IMR-90 (cell line): ENCODE measurements around the gene LFNG. TPM values are rescaled to one million over a fixed set of nuclear protein-coding genes. Genes with fewer than 3 reads are reported as not detected.

Experiments
- ATAC-seq: fragments of 200-7000 bp; cut with Tn5 transposase; 2 replicates; pipeline ENCODE4 v1.9.1; 2020; ENCODE audit warnings: low read depth, mild to moderate bottlenecking, moderate library complexity
- BruUV-seq: library from RNA; stranded (reverse); fragments of 400-500 nt; replicated peaks from 2 replicates; lab custom pipeline; 2021; lab: Mats Ljungman, UMichigan
- CTCF ChIA-PET: fragments of 300-600 bp; formaldehyde crosslinking; extraction: SDS; loops from one replicate; lab custom pipeline; 2021; ENCODE audit warnings: antibody characterized with exemption; lab: Yijun Ruan, JAX
- POLR2A ChIA-PET: fragments of 300-600 bp; sonication (Branson Sonifier 250); formaldehyde crosslinking; loops from one replicate; lab custom pipeline; 2022; ENCODE audit warnings: antibody characterized with exemption; ENCODE audit not compliant: unreplicated experiment; lab: Charles Lee
- DNase-seq: peaks from one replicate; pipeline ENCODE4 v3.0.0; 2013
- H2AFZ ChIP-seq: replicated peaks from 2 replicates; pipeline ENCODE3; 2013; ENCODE audit warnings: low read length, mild to moderate bottlenecking; ENCODE audit not compliant: poor library complexity
- H2AK5ac ChIP-seq: 2 replicates; pipeline ENCODE4 v1.6.1; 2013; ENCODE audit warnings: low read depth, low read length, inconsistent platforms
- H2AK9ac ChIP-seq: replicated peaks from 2 replicates; pipeline ENCODE3; 2013; ENCODE audit warnings: mild to moderate bottlenecking, low read depth, low read length, moderate library complexity; ENCODE audit not compliant: poor library complexity
- H2BK120ac ChIP-seq: 2 replicates; pipeline ENCODE4 v1.6.1; 2013; ENCODE audit warnings: low read depth, low read length, inconsistent platforms
- H2BK15ac ChIP-seq: 3 replicates; pipeline ENCODE4 v1.6.1; 2013; ENCODE audit warnings: low read depth, low read length, inconsistent platforms
- H2BK20ac ChIP-seq: 2 replicates; pipeline ENCODE4 v1.6.1; 2013; ENCODE audit warnings: low read depth, mild to moderate bottlenecking, inconsistent platforms, low read length, moderate library complexity
- H2BK5ac ChIP-seq: 2 replicates; pipeline ENCODE4 v1.6.1; 2013; ENCODE audit warnings: mild to moderate bottlenecking, low read depth, low read length, inconsistent platforms; ENCODE audit not compliant: poor library complexity, severe bottlenecking
- H3K14ac ChIP-seq: replicated peaks from 2 replicates; pipeline ENCODE4 v1.6.1; 2013; ENCODE audit warnings: low read depth, low read length, inconsistent platforms
- H3K18ac ChIP-seq: 2 replicates; pipeline ENCODE4 v1.6.1; 2013; ENCODE audit warnings: low read depth, low read length, control low read depth
- H3K23ac ChIP-seq: 2 replicates; pipeline ENCODE4 v1.6.1; 2013; ENCODE audit warnings: low read depth, low read length, inconsistent platforms
- H3K27ac ChIP-seq: 2 replicates; pipeline ENCODE4 v1.5.1; 2013; ENCODE audit warnings: mild to moderate bottlenecking, control low read depth, low read length; ENCODE audit not compliant: insufficient read depth
- H3K27me3 ChIP-seq: 2 replicates; pipeline ENCODE4 v1.6.1; 2013; ENCODE audit warnings: low read length; ENCODE audit not compliant: control insufficient read depth, insufficient read depth
- H3K36me3 ChIP-seq: 2 replicates; pipeline ENCODE4 v1.6.1; 2013; ENCODE audit warnings: low read length, mixed read lengths; ENCODE audit not compliant: control insufficient read depth, insufficient read depth
- H3K4ac ChIP-seq: 2 replicates; pipeline ENCODE4 v1.6.1; 2013; ENCODE audit warnings: low read depth, low read length, inconsistent platforms
- H3K4me1 ChIP-seq: 2 replicates; pipeline ENCODE4 v1.6.1; 2013; ENCODE audit warnings: low read length, mixed read lengths; ENCODE audit not compliant: control insufficient read depth, insufficient read depth
- H3K4me2 ChIP-seq: 2 replicates; pipeline ENCODE4 v1.6.1; 2013; ENCODE audit warnings: low read depth, mild to moderate bottlenecking, control low read depth, low read length, moderate library complexity
- H3K4me3 ChIP-seq: 2 replicates; pipeline ENCODE4 v1.5.1; 2013; ENCODE audit warnings: low read depth, mild to moderate bottlenecking, control low read depth, low read length, moderate library complexity; ENCODE audit not compliant: insufficient read depth
- H3K56ac ChIP-seq: 2 replicates; pipeline ENCODE4 v1.6.1; 2013; ENCODE audit warnings: low read length, inconsistent platforms; ENCODE audit not compliant: insufficient read depth; ENCODE audit errors: extremely low read depth
- H3K79me1 ChIP-seq, 2 experiments: 2 replicates each; pipeline ENCODE4 v1.6.1; 2013; ENCODE audit warnings: low read length in 2 of 2, inconsistent platforms in 1 of 2, low read depth in 1 of 2
- H3K9ac ChIP-seq: 2 replicates; pipeline ENCODE4 v1.6.1; 2013; ENCODE audit warnings: low read depth, low read length, control low read depth
- H3K9me1 ChIP-seq: 2 replicates; pipeline ENCODE4 v1.6.1; 2013; ENCODE audit warnings: low read length, inconsistent platforms; ENCODE audit not compliant: insufficient read depth
- H3K9me3 ChIP-seq: 2 replicates; pipeline ENCODE4 v1.6.1; 2013; ENCODE audit warnings: low read length; ENCODE audit not compliant: control insufficient read depth, insufficient read depth
- H4K20me1 ChIP-seq: 2 replicates; pipeline ENCODE4 v1.6.1; 2013; ENCODE audit warnings: low read length, inconsistent platforms; ENCODE audit not compliant: insufficient read depth
- H4K5ac ChIP-seq: 2 replicates; pipeline ENCODE4 v1.6.1; 2013; ENCODE audit warnings: mild to moderate bottlenecking, low read depth, low read length, control low read depth
- H4K8ac ChIP-seq, 2 experiments: 2 replicates each; pipeline ENCODE4 v1.6.1; 2013; ENCODE audit warnings: low read depth in 2 of 2, low read length in 2 of 2, control low read depth in 1 of 2, inconsistent platforms in 1 of 2
- H4K91ac ChIP-seq: 2 replicates; pipeline ENCODE4 v1.6.1; 2013; ENCODE audit warnings: low read depth, low read length, inconsistent platforms; ENCODE audit not compliant: insufficient read depth
- BHLHE40 ChIP-seq: fragments of 150-350 bp; IDR thresholded peaks from 2 replicates; pipeline ENCODE4 v1.6.1; 2016; ENCODE audit warnings: mild to moderate bottlenecking, low read depth, low read length
- CEBPB ChIP-seq: IDR thresholded peaks from 2 replicates; pipeline ENCODE4 v1.6.1; 2012; ENCODE audit warnings: low read depth, low read length, improper control_type of control experiment
- CHD1 ChIP-seq: IDR thresholded peaks from 2 replicates; pipeline ENCODE4 v1.6.1; 2012; ENCODE audit warnings: low read depth, low read length, improper control_type of control experiment
- FOS ChIP-seq: fragments of 150-350 bp; IDR thresholded peaks from 2 replicates; pipeline ENCODE4 v1.6.1; 2016; ENCODE audit warnings: low read depth, low read length
- MAFK ChIP-seq: IDR thresholded peaks from 2 replicates; pipeline ENCODE4 v1.6.1; 2012; ENCODE audit warnings: low read depth, low read length, improper control_type of control experiment
- MAZ ChIP-seq: IDR thresholded peaks from 2 replicates; pipeline ENCODE4 v1.6.1; 2012; ENCODE audit warnings: low read depth, mild to moderate bottlenecking, low read length, improper control_type of control experiment, moderate library complexity, borderline replicate concordance
- MXI1 ChIP-seq: IDR thresholded peaks from 2 replicates; pipeline ENCODE4 v1.6.1; 2012; ENCODE audit warnings: low read depth, mild to moderate bottlenecking, low read length, moderate library complexity, borderline replicate concordance
- NFE2L2 ChIP-seq: fragments of 150-350 bp; IDR thresholded peaks from 2 replicates; pipeline ENCODE4 v1.6.1; 2016; ENCODE audit warnings: low read depth, mild to moderate bottlenecking, low read length
- POLR2A ChIP-seq: IDR thresholded peaks from 2 replicates; pipeline ENCODE4 v1.6.1; 2012; ENCODE audit warnings: mild to moderate bottlenecking, low read depth, low read length
- RAD21 ChIP-seq: IDR thresholded peaks from 2 replicates; pipeline ENCODE4 v1.6.1; 2012; ENCODE audit warnings: low read length, improper control_type of control experiment
- RFX5 ChIP-seq: IDR thresholded peaks from 2 replicates; pipeline ENCODE4 v1.8.0; 2012; ENCODE audit warnings: low read depth, mild to moderate bottlenecking, low read length, moderate library complexity
- SMC3 ChIP-seq: fragments of 150-350 bp; IDR thresholded peaks from 2 replicates; pipeline ENCODE4 v1.6.1; 2016; ENCODE audit warnings: low read depth, mild to moderate bottlenecking, antibody characterized with exemption, low read length, moderate library complexity
- WGBS, 2 experiments: methylation state at CpG; one replicate each; pipeline versions ENCODE4 v1.1.5 to v1.1.7; 2013; ENCODE audit warnings: missing lambda C conversion rate in 2 of 2; ENCODE audit not compliant: insufficient read length in 1 of 2; ENCODE audit errors: extremely low coverage in 2 of 2; 5-methylcytosine and 5-hydroxymethylcytosine counted together
- dilution Hi-C: fragments of 300-500 bp; cut with HindIII; formaldehyde crosslinking; loops from one replicate; pipeline ENCODE4 v1.14.3; 2018; ENCODE audit warnings: low sequenced_read_pairs; ENCODE audit not compliant: unreplicated experiment
- in situ Hi-C: fragments of 300-500 bp; cut with MboI; formaldehyde crosslinking; loops from 3 replicates; pipeline ENCODE4 v1.14.3; 2019; ENCODE audit warnings: low sequenced_read_pairs, inconsistent platforms, mixed read lengths
- intact Hi-C: fragments of 100-400 bp; cut with micrococcal nuclease; formaldehyde crosslinking; loops from 2 replicates; pipeline ENCODE4 v1.10.0; 2022
- polyA plus RNA-seq, 3 experiments: library from polyadenylated mRNA; depleted of rRNA; stranded (reverse); fragments of >200 nt; gene quantifications; 2 replicates each; pipeline ENCODE4 v1.2.3, GENCODE V29; 2012; ENCODE audit warnings: low replicate concordance in 1 of 3
- total RNA-seq: library from RNA; depleted of rRNA; stranded (reverse); fragments of >200 nt; gene quantifications from 2 replicates; pipeline ENCODE4 v1.2.3, GENCODE V29; 2012
- TF ChIP-seq, protein P1 (sequence below): conservative IDR thresholded peaks from 2 replicates; pipeline ENCODE4 v1.5.1; 2012; ENCODE audit warnings: mild to moderate bottlenecking, low read depth, low read length, improper control_type of control experiment
- TF ChIP-seq, protein P2 (sequence below): fragments of 150-350 bp; IDR thresholded peaks from 2 replicates; pipeline ENCODE4 v1.6.1; 2016; ENCODE audit warnings: low read depth, mild to moderate bottlenecking, low read length, moderate library complexity, borderline replicate concordance
- TF ChIP-seq, protein P3 (sequence below): fragments of 150-350 bp; IDR thresholded peaks from 2 replicates; pipeline ENCODE4 v1.6.1; 2017; ENCODE audit warnings: mild to moderate bottlenecking, antibody characterized with exemption, low read length, low read depth

LFNG gene
- total and polyA plus RNA-seq, 2 of the 4 experiments (the other 2 are of a cell fraction): 1.8 to 5.1 TPM

DNA sequence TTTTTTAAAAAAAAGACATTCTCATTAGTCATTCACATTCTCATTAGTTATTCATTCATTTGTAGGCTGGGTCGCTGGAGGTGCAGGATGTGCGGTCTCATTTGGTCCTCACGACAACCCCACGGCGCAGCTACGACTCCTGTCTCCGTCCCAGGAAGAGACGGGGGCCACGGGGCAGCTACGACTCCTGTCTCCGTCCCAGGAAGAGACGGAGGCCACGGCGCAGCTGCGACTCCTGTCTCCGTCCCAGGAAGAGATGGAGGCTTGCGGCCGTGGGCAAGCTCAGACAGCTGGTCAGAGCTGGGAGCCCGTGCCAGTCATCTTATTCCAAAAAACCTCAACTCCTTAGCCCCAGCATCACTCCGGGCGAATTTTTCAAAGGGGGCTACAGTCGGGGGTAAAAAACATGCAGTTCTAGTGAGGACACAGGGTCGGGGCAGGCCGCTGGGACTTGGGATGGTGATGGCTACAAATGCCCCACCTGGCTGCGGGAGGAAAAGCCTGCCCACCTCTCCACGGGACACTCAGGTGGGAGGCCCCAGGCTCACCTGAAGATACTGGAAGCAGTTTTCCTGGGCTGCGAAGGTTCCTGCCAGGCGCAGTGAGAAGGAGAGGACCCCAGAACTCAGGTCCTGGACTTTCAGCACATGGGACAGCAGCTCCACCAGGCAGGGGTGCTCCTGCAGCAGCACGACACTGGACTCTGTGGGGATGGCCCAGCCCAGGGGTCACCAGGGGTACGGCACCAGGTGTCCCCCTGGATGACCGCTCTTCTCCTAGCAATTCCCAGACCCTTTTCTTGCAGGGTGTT, 27.4 kb downstream of the LFNG start:
- no peak for ATAC-seq
- Histone ChIP-seq H3K27me3 (no peaks in the 10 kb centered on the region), H3K18ac (no peak overlapping the region), H3K4me1 (no peaks in the 10 kb centered on the region), H3K23ac (no peak overlapping the region), H2BK5ac (no peak overlapping the region), H4K20me1 (no peaks in the 10 kb centered on the region; the same call in none of the 2 replicates), H3K4me2 (no peak overlapping the region), H3K14ac (no peak overlapping the region), H3K79me1 (peaks cover 4 to 9% of the 10 kb centered on the region in 2 experiments; a peak in 2 of 4 replicates), H3K4me3 (no peak overlapping the region), H2BK20ac (no peak overlapping the region), H4K91ac (no peak overlapping the region), H4K5ac (no peak overlapping the region), H2BK120ac (no peak overlapping the region), H3K36me3 (peaks cover 42% of the 10 kb centered on the region), H4K8ac (no peak overlapping the region), H3K9ac (no peak overlapping the region), H3K9me3 (no peaks in the 10 kb centered on the region), H2BK15ac (no peak overlapping the region), H2AK5ac (no peak overlapping the region), H2AFZ (no peak overlapping the region), H3K27ac (no peak overlapping the region), H3K9me1 (no peaks in the 10 kb centered on the region; the same call in 1 of the 2 replicates), H3K4ac (no peak overlapping the region), H2AK9ac (no peak overlapping the region), H3K56ac (no peak overlapping the region)
- dilution Hi-C loops (no loop called here), intact Hi-C loops (no loop called here), in situ Hi-C loops (no loop called here)
- DNase-seq: no peak
- ChIA-PET CTCF (no interaction called here), POLR2A (no interaction called here)
- BruUV-seq: no TSS peak
- 100% methylated on average over 13 of the region's 31 CpGs; no CpG with 5 or more reads in 1 of the 2 experiments for WGBS, 2 experiments
- TF ChIP-seq RAD21: no peak
- no peak for TF ChIP-seq RFX5
- no peak for TF ChIP-seq NFE2L2
- TF ChIP-seq, protein P1, sequence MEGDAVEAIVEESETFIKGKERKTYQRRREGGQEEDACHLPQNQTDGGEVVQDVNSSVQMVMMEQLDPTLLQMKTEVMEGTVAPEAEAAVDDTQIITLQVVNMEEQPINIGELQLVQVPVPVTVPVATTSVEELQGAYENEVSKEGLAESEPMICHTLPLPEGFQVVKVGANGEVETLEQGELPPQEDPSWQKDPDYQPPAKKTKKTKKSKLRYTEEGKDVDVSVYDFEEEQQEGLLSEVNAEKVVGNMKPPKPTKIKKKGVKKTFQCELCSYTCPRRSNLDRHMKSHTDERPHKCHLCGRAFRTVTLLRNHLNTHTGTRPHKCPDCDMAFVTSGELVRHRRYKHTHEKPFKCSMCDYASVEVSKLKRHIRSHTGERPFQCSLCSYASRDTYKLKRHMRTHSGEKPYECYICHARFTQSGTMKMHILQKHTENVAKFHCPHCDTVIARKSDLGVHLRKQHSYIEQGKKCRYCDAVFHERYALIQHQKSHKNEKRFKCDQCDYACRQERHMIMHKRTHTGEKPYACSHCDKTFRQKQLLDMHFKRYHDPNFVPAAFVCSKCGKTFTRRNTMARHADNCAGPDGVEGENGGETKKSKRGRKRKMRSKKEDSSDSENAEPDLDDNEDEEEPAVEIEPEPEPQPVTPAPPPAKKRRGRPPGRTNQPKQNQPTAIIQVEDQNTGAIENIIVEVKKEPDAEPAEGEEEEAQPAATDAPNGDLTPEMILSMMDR: no peak
- TF ChIP-seq MAFK: no peak
- TF ChIP-seq, protein P2, sequence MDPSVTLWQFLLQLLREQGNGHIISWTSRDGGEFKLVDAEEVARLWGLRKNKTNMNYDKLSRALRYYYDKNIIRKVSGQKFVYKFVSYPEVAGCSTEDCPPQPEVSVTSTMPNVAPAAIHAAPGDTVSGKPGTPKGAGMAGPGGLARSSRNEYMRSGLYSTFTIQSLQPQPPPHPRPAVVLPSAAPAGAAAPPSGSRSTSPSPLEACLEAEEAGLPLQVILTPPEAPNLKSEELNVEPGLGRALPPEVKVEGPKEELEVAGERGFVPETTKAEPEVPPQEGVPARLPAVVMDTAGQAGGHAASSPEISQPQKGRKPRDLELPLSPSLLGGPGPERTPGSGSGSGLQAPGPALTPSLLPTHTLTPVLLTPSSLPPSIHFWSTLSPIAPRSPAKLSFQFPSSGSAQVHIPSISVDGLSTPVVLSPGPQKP: no peak
- no peak for TF ChIP-seq BHLHE40
- no peak for TF ChIP-seq CHD1
- TF ChIP-seq CEBPB: no peak
- TF ChIP-seq MXI1: no peak
- TF ChIP-seq POLR2A: no peak
- no peak for TF ChIP-seq MAZ
- TF ChIP-seq, protein P3, sequence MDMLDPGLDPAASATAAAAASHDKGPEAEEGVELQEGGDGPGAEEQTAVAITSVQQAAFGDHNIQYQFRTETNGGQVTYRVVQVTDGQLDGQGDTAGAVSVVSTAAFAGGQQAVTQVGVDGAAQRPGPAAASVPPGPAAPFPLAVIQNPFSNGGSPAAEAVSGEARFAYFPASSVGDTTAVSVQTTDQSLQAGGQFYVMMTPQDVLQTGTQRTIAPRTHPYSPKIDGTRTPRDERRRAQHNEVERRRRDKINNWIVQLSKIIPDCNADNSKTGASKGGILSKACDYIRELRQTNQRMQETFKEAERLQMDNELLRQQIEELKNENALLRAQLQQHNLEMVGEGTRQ: no peak
- TF ChIP-seq SMC3: no peak
- TF ChIP-seq FOS: no peak
